HepG2 (cell line): ENCODE data around the gene GIPC3. TPM values are rescaled to one million over a fixed set of nuclear protein-coding genes. Genes with fewer than 3 reads are reported as not detected.

ENCODE experiments used
- BRD4 ChIP-seq: sonication (generic); formaldehyde crosslinking; IDR thresholded peaks from 2 replicates; pipeline ENCODE4 v1.4.0; 2020; ENCODE audit warnings: missing genetic modification reagents
- CC2D1A ChIP-seq: sonication (generic); formaldehyde crosslinking; IDR thresholded peaks from 2 replicates; pipeline ENCODE4 v1.8.1; 2023; ENCODE audit warnings: mild to moderate bottlenecking, missing genetic modification reagents
- GATAD2A ChIP-seq: IDR thresholded peaks from 2 replicates; pipeline ENCODE4 v1.6.1; 2016
- MEIS2 ChIP-seq: sonication (generic); formaldehyde crosslinking; IDR thresholded peaks from 2 replicates; pipeline ENCODE4 v1.9.0; 2021; ENCODE audit warnings: mild to moderate bottlenecking, missing genetic modification reagents
- MTF2 ChIP-seq: sonication (generic); formaldehyde crosslinking; IDR thresholded peaks from 2 replicates; pipeline ENCODE4 v1.5.0; 2020; ENCODE audit warnings: missing genetic modification reagents, borderline replicate concordance
- NBN ChIP-seq: fragments of 450-650 bp; conservative IDR thresholded peaks from 2 replicates; pipeline ENCODE4 v1.6.1; 2017
- POGZ ChIP-seq: sonication (generic); formaldehyde crosslinking; IDR thresholded peaks from 2 replicates; pipeline ENCODE4 v1.4.0; 2020; ENCODE audit warnings: mild to moderate bottlenecking, missing genetic modification reagents
- SALL2 ChIP-seq: sonication (generic); formaldehyde crosslinking; IDR thresholded peaks from 2 replicates; pipeline ENCODE4 v1.8.1; 2023; ENCODE audit warnings: mild to moderate bottlenecking, missing genetic modification reagents, inconsistent platforms
- SYNCRIP ChIP-seq: fragments of 200-400 bp; formaldehyde crosslinking; IDR thresholded peaks from 2 replicates; pipeline ENCODE4 v1.6.1; 2018; ENCODE audit warnings: mild to moderate bottlenecking, low read depth, low read length; ENCODE audit not compliant: insufficient read depth
- TBL1XR1 ChIP-seq: fragments of 150-350 bp; IDR thresholded peaks from 2 replicates; pipeline ENCODE4 v1.6.1; 2014; ENCODE audit warnings: borderline replicate concordance, low read length; ENCODE audit not compliant: partially characterized antibody
- ZNF17 ChIP-seq: sonication (generic); formaldehyde crosslinking; IDR thresholded peaks from 2 replicates; pipeline ENCODE4 v1.5.0; 2020; ENCODE audit warnings: mild to moderate bottlenecking, missing genetic modification reagents
- ZNF577 ChIP-seq: sonication (generic); formaldehyde crosslinking; IDR thresholded peaks from 2 replicates; pipeline ENCODE4 v1.4.0; 2020; ENCODE audit warnings: mild to moderate bottlenecking, low read depth, missing genetic modification reagents, borderline replicate concordance
- ZNF605 ChIP-seq: sonication (generic); formaldehyde crosslinking; IDR thresholded peaks from 2 replicates; pipeline ENCODE4 v1.8.0; 2022; ENCODE audit warnings: mild to moderate bottlenecking, missing genetic modification reagents
- ZNF709 ChIP-seq: sonication (generic); formaldehyde crosslinking; IDR thresholded peaks from 2 replicates; pipeline ENCODE4 v1.5.0; 2020; ENCODE audit warnings: mild to moderate bottlenecking, missing genetic modification reagents
- ZNF720 ChIP-seq: sonication (generic); formaldehyde crosslinking; IDR thresholded peaks from 2 replicates; pipeline ENCODE4 v1.4.0; 2020; ENCODE audit warnings: missing genetic modification reagents
- ZNF766 ChIP-seq: sonication (generic); formaldehyde crosslinking; IDR thresholded peaks from 2 replicates; pipeline ENCODE4 v1.5.0; 2020; ENCODE audit warnings: missing genetic modification reagents, borderline replicate concordance
- polyA plus RNA-seq, 8 experiments: library from polyadenylated mRNA; depleted of rRNA in 3 of 8; stranded (reverse) in 7 of 8; unstranded in 1 of 8; fragments of >200 nt; fragmentation: Illumina TruSeq in 4 of 8; extraction: Trizol in 4 of 8; gene quantifications; 2 replicates each; pipeline versions ENCODE4 v1.2.1 to v1.2.3, GENCODE V29; 2011 to 2016; ENCODE audit warnings: low read depth in 4 of 8, missing spikeins in 1 of 8, mixed read lengths in 1 of 8; ENCODE audit not compliant: insufficient read depth in 1 of 8
- total RNA-seq, 5 experiments: library from RNA; depleted of rRNA; stranded (reverse); fragments of >200 nt; fragmentation: Illumina TruSeq; extraction: Trizol; gene quantifications; 2 replicates each; pipeline ENCODE4 v1.2.3, GENCODE V29; 2016; ENCODE audit warnings: low read depth in 1 of 5
- TF ChIP-seq, protein P1 (sequence below): sonication (generic); formaldehyde crosslinking; IDR thresholded peaks from 2 replicates; pipeline ENCODE4 v1.4.0; 2020; ENCODE audit warnings: missing genetic modification reagents
- TF ChIP-seq, protein P2 (sequence below): IDR thresholded peaks from 2 replicates; pipeline ENCODE4 v1.6.1; 2018; ENCODE audit warnings: missing genetic modification reagents, mild to moderate bottlenecking, missing compliant biosample characterization
- TF ChIP-seq, protein P3 (sequence below): sonication (generic); formaldehyde crosslinking; IDR thresholded peaks from 2 replicates; pipeline ENCODE4 v1.5.0; 2020; ENCODE audit warnings: mild to moderate bottlenecking, missing genetic modification reagents, borderline replicate concordance
- TF ChIP-seq, protein P4 (sequence below): sonication (generic); formaldehyde crosslinking; IDR thresholded peaks from 2 replicates; pipeline ENCODE4 v1.8.0; 2022; ENCODE audit warnings: low read depth, missing genetic modification reagents

Gene GIPC3
- total and polyA plus RNA-seq, 2 of the 13 experiments (the other 11 are each of a cell fraction or from before 2014, with no cell fraction given), result 0.05 TPM; not detected in 1

DNA sequence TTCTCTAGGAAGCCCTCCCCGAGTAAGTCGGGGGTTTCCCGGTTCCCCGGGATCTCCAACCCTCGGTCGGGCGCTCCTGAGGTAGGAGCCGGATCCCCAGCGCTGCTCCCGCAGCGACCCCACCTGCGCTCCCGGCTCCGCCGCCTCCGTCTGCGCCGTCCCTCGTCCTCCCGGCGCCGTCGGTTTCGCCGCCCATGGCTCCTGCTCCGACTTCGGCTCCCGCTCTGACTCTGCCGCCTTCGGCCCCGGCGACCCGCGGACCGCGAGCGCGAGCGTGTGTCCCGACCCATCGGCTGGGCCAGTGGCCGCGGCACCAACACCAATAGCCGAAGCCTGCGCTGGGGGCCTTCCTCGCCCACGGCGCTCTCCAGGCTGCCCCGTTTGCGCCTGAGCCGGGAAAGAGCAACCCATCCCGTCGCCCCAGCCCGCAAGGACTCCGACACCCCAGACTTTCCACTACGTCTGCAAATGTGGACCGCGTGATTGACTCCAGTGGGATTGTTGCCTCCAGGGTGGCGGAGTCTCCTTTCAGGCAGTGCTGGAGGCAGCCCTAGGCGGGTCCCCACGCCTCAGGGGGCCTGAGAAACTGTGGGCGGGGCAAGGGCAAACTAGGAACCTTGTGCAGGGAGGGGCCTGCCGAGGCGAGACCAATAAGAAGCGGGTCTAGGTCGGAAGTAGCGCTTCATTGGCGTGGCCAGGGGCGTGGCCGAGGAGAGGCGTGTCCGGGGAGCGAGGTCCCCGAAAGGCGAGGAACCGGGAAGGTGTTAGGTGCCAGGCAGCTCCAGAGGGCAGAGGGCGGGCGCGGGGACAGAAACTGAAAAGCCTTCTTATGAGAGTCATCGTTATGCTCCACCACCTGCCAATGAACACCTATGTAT lies 41.4 kb downstream of the GIPC3 start, which contains the start of gene CACTIN (continued):
- TF ChIP-seq, protein P1, sequence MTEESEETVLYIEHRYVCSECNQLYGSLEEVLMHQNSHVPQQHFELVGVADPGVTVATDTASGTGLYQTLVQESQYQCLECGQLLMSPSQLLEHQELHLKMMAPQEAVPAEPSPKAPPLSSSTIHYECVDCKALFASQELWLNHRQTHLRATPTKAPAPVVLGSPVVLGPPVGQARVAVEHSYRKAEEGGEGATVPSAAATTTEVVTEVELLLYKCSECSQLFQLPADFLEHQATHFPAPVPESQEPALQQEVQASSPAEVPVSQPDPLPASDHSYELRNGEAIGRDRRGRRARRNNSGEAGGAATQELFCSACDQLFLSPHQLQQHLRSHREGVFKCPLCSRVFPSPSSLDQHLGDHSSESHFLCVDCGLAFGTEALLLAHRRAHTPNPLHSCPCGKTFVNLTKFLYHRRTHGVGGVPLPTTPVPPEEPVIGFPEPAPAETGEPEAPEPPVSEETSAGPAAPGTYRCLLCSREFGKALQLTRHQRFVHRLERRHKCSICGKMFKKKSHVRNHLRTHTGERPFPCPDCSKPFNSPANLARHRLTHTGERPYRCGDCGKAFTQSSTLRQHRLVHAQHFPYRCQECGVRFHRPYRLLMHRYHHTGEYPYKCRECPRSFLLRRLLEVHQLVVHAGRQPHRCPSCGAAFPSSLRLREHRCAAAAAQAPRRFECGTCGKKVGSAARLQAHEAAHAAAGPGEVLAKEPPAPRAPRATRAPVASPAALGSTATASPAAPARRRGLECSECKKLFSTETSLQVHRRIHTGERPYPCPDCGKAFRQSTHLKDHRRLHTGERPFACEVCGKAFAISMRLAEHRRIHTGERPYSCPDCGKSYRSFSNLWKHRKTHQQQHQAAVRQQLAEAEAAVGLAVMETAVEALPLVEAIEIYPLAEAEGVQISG (CRISPR knock-in tag), result peak; percentile 65
- no peak for TF ChIP-seq SYNCRIP
- TF ChIP-seq CC2D1A (CRISPR knock-in tag), result no peak
- TF ChIP-seq ZNF720 (CRISPR knock-in tag), result no peak
- peak; percentile 62 for TF ChIP-seq ZNF605 (CRISPR knock-in tag)
- TF ChIP-seq NBN, result no peak
- TF ChIP-seq, protein P2, sequence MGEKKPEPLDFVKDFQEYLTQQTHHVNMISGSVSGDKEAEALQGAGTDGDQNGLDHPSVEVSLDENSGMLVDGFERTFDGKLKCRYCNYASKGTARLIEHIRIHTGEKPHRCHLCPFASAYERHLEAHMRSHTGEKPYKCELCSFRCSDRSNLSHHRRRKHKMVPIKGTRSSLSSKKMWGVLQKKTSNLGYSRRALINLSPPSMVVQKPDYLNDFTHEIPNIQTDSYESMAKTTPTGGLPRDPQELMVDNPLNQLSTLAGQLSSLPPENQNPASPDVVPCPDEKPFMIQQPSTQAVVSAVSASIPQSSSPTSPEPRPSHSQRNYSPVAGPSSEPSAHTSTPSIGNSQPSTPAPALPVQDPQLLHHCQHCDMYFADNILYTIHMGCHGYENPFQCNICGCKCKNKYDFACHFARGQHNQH (CRISPR knock-in tag), result peak; percentile 88; the same call in 1 of the 2 replicates
- TF ChIP-seq ZNF766 (CRISPR knock-in tag), result 0 out of 2 replicates have a peak, but pooled peaks have one; percentile 62
- TF ChIP-seq, protein P3, sequence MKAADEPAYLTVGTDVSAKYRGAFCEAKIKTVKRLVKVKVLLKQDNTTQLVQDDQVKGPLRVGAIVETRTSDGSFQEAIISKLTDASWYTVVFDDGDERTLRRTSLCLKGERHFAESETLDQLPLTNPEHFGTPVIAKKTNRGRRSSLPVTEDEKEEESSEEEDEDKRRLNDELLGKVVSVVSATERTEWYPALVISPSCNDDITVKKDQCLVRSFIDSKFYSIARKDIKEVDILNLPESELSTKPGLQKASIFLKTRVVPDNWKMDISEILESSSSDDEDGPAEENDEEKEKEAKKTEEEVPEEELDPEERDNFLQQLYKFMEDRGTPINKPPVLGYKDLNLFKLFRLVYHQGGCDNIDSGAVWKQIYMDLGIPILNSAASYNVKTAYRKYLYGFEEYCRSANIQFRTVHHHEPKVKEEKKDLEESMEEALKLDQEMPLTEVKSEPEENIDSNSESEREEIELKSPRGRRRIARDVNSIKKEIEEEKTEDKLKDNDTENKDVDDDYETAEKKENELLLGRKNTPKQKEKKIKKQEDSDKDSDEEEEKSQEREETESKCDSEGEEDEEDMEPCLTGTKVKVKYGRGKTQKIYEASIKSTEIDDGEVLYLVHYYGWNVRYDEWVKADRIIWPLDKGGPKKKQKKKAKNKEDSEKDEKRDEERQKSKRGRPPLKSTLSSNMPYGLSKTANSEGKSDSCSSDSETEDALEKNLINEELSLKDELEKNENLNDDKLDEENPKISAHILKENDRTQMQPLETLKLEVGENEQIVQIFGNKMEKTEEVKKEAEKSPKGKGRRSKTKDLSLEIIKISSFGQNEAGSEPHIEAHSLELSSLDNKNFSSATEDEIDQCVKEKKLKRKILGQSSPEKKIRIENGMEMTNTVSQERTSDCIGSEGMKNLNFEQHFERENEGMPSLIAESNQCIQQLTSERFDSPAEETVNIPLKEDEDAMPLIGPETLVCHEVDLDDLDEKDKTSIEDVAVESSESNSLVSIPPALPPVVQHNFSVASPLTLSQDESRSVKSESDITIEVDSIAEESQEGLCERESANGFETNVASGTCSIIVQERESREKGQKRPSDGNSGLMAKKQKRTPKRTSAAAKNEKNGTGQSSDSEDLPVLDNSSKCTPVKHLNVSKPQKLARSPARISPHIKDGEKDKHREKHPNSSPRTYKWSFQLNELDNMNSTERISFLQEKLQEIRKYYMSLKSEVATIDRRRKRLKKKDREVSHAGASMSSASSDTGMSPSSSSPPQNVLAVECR (CRISPR knock-in tag), result peak; percentile 98
- TF ChIP-seq GATAD2A (CRISPR knock-in tag), result peak; percentile 53
- TF ChIP-seq, protein P4, sequence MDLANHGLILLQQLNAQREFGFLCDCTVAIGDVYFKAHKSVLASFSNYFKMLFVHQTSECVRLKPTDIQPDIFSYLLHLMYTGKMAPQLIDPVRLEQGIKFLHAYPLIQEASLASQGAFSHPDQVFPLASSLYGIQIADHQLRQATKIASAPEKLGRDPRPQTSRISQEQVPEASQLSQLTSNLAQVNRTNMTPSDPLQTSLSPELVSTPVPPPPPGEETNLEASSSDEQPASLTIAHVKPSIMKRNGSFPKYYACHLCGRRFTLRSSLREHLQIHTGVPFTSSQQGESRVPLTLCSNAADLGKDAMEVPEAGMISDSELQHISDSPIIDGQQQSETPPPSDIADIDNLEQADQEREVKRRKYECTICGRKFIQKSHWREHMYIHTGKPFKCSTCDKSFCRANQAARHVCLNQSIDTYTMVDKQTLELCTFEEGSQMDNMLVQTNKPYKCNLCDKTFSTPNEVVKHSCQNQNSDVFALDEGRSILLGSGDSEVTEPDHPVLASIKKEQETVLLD (CRISPR knock-in tag), result no peak; the same call in 1 of the 2 replicates
- TF ChIP-seq MTF2 (CRISPR knock-in tag), result no peak
- TF ChIP-seq POGZ (CRISPR knock-in tag), result peak; percentile 61; the same call in 1 of the 2 replicates
- peak; percentile 54; the same call in 1 of the 2 replicates for TF ChIP-seq SALL2 (CRISPR knock-in tag)
- TF ChIP-seq MEIS2 (CRISPR knock-in tag), result 0 out of 2 replicates have a peak, but pooled peaks have one; percentile 18
- TF ChIP-seq BRD4 (CRISPR knock-in tag), result peak; percentile 64; the same call in 1 of the 2 replicates
- TF ChIP-seq TBL1XR1, result peak; percentile 73
- TF ChIP-seq ZNF709 (CRISPR knock-in tag), result peak; percentile 75
- TF ChIP-seq ZNF577 (CRISPR knock-in tag), result no peak
- no peak; the same call in 1 of the 2 replicates for TF ChIP-seq ZNF17 (CRISPR knock-in tag)
